KMS-11 (cell line): ENCODE results near the gene RMI2.

Experiments
- H2AFZ ChIP-seq: fragments of 200-600 bp; sonication (generic); 2 replicates; pipeline ENCODE4 v1.6.1; 2016; ENCODE audit warnings: antibody characterized with exemption, mixed run types, low read depth
- H3K27ac ChIP-seq: fragments of 200-600 bp; sonication (generic); 2 replicates; pipeline ENCODE4 v1.6.1; 2016; ENCODE audit warnings: mild to moderate bottlenecking, mixed run types
- H3K27me3 ChIP-seq: fragments of 200-600 bp; sonication (generic); 2 replicates; pipeline ENCODE4 v1.6.1; 2017; ENCODE audit warnings: mild to moderate bottlenecking, low read depth, mixed run types, moderate library complexity; ENCODE audit not compliant: insufficient read depth
- H3K36me3 ChIP-seq: fragments of 200-600 bp; sonication (generic); 2 replicates; pipeline ENCODE4 v1.6.1; 2017; ENCODE audit warnings: mild to moderate bottlenecking, mixed run types; ENCODE audit not compliant: insufficient read depth
- H3K4me1 ChIP-seq: fragments of 200-600 bp; sonication (generic); 2 replicates; pipeline ENCODE4 v1.6.1; 2016; ENCODE audit warnings: mild to moderate bottlenecking, low read depth, mixed run types; ENCODE audit not compliant: poor library complexity, severe bottlenecking
- H3K4me2 ChIP-seq: fragments of 200-600 bp; sonication (generic); 2 replicates; pipeline ENCODE4 v1.7.0; 2016; ENCODE audit warnings: mild to moderate bottlenecking, mixed run types
- H3K4me3 ChIP-seq: fragments of 200-600 bp; sonication (generic); IDR thresholded peaks from 2 replicates; pipeline ENCODE4 v1.6.1; 2017; ENCODE audit warnings: low read depth, low read length, mixed read lengths; ENCODE audit not compliant: insufficient read depth
- H3K79me2 ChIP-seq: fragments of 200-600 bp; sonication (generic); 2 replicates; pipeline ENCODE4 v1.6.1; 2016; ENCODE audit warnings: low read depth, mixed run types; ENCODE audit not compliant: insufficient read depth
- H3K9ac ChIP-seq: fragments of 200-600 bp; sonication (generic); 2 replicates; pipeline ENCODE4 v1.6.1; 2016; ENCODE audit warnings: mild to moderate bottlenecking, mixed run types
- H4K20me1 ChIP-seq: fragments of 200-600 bp; sonication (generic); 2 replicates; pipeline ENCODE4 v1.6.1; 2016; ENCODE audit warnings: mild to moderate bottlenecking, mixed run types; ENCODE audit not compliant: insufficient read depth
- CTCF ChIP-seq: fragments of 200-600 bp; sonication (generic); conservative IDR thresholded peaks from 2 replicates; pipeline ENCODE4 v1.6.1; 2017; ENCODE audit warnings: low read depth, mild to moderate bottlenecking, antibody characterized with exemption, low read length, moderate library complexity, mixed read lengths

Gene RMI2

GRCh38 chr16:11345040-11345862 is at the start of gene RMI2:
RMI2 (plus strand) TSS chr16:11345459; CDS start chr16:11345472, 13 bp downstream.
- H3K27me3 ChIP-seq: no peaks in the 10 kb centered on the region
- no peak for TF ChIP-seq CTCF
- H3K4me3 ChIP-seq: peak within 1 kb of the TSS; percentile 35
- no peak within 1 kb of the TSS for H3K27ac ChIP-seq
- peak within 1 kb of the TSS; percentile 82 for H2AFZ ChIP-seq
- peaks cover 6% of the 10 kb centered on the region; the same call in 1 of the 2 replicates for H3K79me2 ChIP-seq
- peaks cover 19% of the 10 kb centered on the region for H3K4me1 ChIP-seq
- peak within 1 kb of the TSS; percentile 69; the same call in 1 of the 2 replicates for H3K9ac ChIP-seq
- H4K20me1 ChIP-seq: no peaks in the 10 kb centered on the region
- peak within 1 kb of the TSS; percentile 98 for H3K4me2 ChIP-seq
- no peaks in the 10 kb centered on the region for H3K36me3 ChIP-seq

GRCh38 chr16:11295672-11296071 is 49.6 kb upstream of the RMI2 start:
- Histone ChIP-seq H3K4me3 (no peak overlapping the region), H3K27me3 (peaks cover 53% of the 10 kb centered on the region), H3K4me1 (peaks cover 28% of the 10 kb centered on the region), H3K79me2 (no peaks in the 10 kb centered on the region), H4K20me1 (no peaks in the 10 kb centered on the region), H3K36me3 (no peaks in the 10 kb centered on the region), H3K27ac (no peak overlapping the region), H2AFZ (no peak overlapping the region), H3K4me2 (no peak overlapping the region), H3K9ac (no peak overlapping the region)
- TF ChIP-seq CTCF: no peak

GRCh38 chr16:11296351-11296705 is 48.9 kb upstream of the RMI2 start:
- H3K4me2 ChIP-seq: no peak overlapping the region
- no peaks in the 10 kb centered on the region for H4K20me1 ChIP-seq
- H3K36me3 ChIP-seq: no peaks in the 10 kb centered on the region
- no peaks in the 10 kb centered on the region for H3K79me2 ChIP-seq
- H3K27me3 ChIP-seq: peaks cover 50% of the 10 kb centered on the region
- H2AFZ ChIP-seq: no peak overlapping the region
- H3K27ac ChIP-seq: no peak overlapping the region
- H3K4me3 ChIP-seq: no peak overlapping the region
- no peak for TF ChIP-seq CTCF
- no peak overlapping the region for H3K9ac ChIP-seq
- peaks cover 28% of the 10 kb centered on the region for H3K4me1 ChIP-seq

GRCh38 chr16:11296706-11297491 is 48.4 kb upstream of the RMI2 start:
- Histone ChIP-seq H3K36me3 (no peaks in the 10 kb centered on the region), H3K9ac (no peak overlapping the region), H4K20me1 (no peaks in the 10 kb centered on the region), H3K79me2 (no peaks in the 10 kb centered on the region), H3K27me3 (peaks cover 47% of the 10 kb centered on the region), H2AFZ (no peak overlapping the region), H3K4me1 (peaks cover 31% of the 10 kb centered on the region), H3K4me2 (peak overlapping the region; percentile 62), H3K27ac (no peak overlapping the region), H3K4me3 (no peak overlapping the region)
- no peak for TF ChIP-seq CTCF
